HepG2 (cell line): ENCODE data around the gene GADD45B.

ENCODE experiments used
- CC2D1A ChIP-seq: sonication (generic); formaldehyde crosslinking; IDR thresholded peaks from 2 replicates; pipeline ENCODE4 v1.8.1; 2023; ENCODE audit warnings: mild to moderate bottlenecking, missing genetic modification reagents
- HNF4G ChIP-seq, 2 experiments: sonication (generic) in 1 of 2; formaldehyde crosslinking in 1 of 2; IDR thresholded peaks; 2 replicates each; pipeline versions ENCODE4 v1.4.0 to v1.6.1; 2011 to 2020; ENCODE audit warnings: borderline replicate concordance in 2 of 2, low read depth in 2 of 2, mild to moderate bottlenecking in 2 of 2, low read length in 1 of 2, missing genetic modification reagents in 1 of 2, moderate library complexity in 1 of 2
- MED8 ChIP-seq: sonication (generic); formaldehyde crosslinking; IDR thresholded peaks from 2 replicates; pipeline ENCODE4 v1.8.1; 2023; ENCODE audit warnings: mild to moderate bottlenecking, missing genetic modification reagents; ENCODE audit not compliant: insufficient replicate concordance
- ZNF274 ChIP-seq: sonication (generic); formaldehyde crosslinking; IDR thresholded peaks from 2 replicates; pipeline ENCODE4 v1.5.1; 2020; ENCODE audit warnings: mild to moderate bottlenecking, missing genetic modification reagents

- TF ChIP-seq HNF4G (IDR thresholded peaks at IDR 0.05; ENCODE audit: borderline replicate concordance, low read depth, low read length) = no peak
- no peak for TF ChIP-seq HNF4G (CRISPR knock-in tag; IDR thresholded peaks at IDR 0.05; ENCODE audit: borderline replicate concordance, low read depth)
- no peak for TF ChIP-seq MED8 (CRISPR knock-in tag)
- TF ChIP-seq ZNF274 (CRISPR knock-in tag) = no peak
- no peak for TF ChIP-seq CC2D1A (CRISPR knock-in tag)
Observed at GRCh38 chr19:2494084-2494446, 18.1 kb downstream of the GADD45B start.
